CD1c-positive myeloid dendritic cell (primary cell): ENCODE measurements around the gene ATP6V0D1.

ENCODE experiments used
- DNase-seq: peaks from one replicate; pipeline ENCODE4 v3.0.0-alpha.2; 2016; ENCODE audit errors: extremely low spot score

The ATP6V0D1 gene

GRCh38 chr16:67445441-67445912, 35.5 kb downstream of the ATP6V0D1 start:
- no peak for DNase-seq

- DNase-seq: no peak
Observed at GRCh38 chr16:67445126-67445426, 35.9 kb downstream of the ATP6V0D1 start.

GRCh38 chr16:67444259-67445125, 36.5 kb downstream of the ATP6V0D1 start:
- DNase-seq: no peak

GRCh38 chr16:67443265-67443664, 37.7 kb downstream of the ATP6V0D1 start:
- DNase-seq: no peak

- DNase-seq: no peak
Observed at GRCh38 chr16:67442581-67443255, 38.2 kb downstream of the ATP6V0D1 start.

- no peak for DNase-seq
Observed at GRCh38 chr16:67441907-67442306, 39.0 kb downstream of the ATP6V0D1 start.

GRCh38 chr16:67441271-67441753, 39.6 kb downstream of the ATP6V0D1 start:
- no peak for DNase-seq

GRCh38 chr16:67438824-67439393, 42.0 kb downstream of the ATP6V0D1 start:
- DNase-seq: no peak

GRCh38 chr16:67438098-67438791, 42.7 kb downstream of the ATP6V0D1 start:
- no peak for DNase-seq

- DNase-seq: no peak
Observed at GRCh38 chr16:67437513-67437912, 43.4 kb downstream of the ATP6V0D1 start.

GRCh38 chr16:67436640-67437193, 44.2 kb downstream of the ATP6V0D1 start:
- DNase-seq: no peak

- DNase-seq: no peak
Observed at GRCh38 chr16:67435758-67436164, 45.2 kb downstream of the ATP6V0D1 start.

- no peak for DNase-seq
Observed at GRCh38 chr16:67433131-67433719, 47.7 kb downstream of the ATP6V0D1 start.

- DNase-seq: no peak
Observed at GRCh38 chr16:67432506-67432890, 48.5 kb downstream of the ATP6V0D1 start.

- no peak for DNase-seq
Observed at GRCh38 chr16:67431775-67432505, 49.0 kb downstream of the ATP6V0D1 start.

- DNase-seq: peak; percentile 66
Observed at GRCh38 chr16:67430977-67431774, 49.8 kb downstream of the ATP6V0D1 start, which contains the start of gene HSD11B2. HSD11B2 (plus strand) TSS chr16:67431121; CDS start chr16:67431249, 128 bp downstream.

- DNase-seq: peak; percentile 32
Observed at GRCh38 chr16:67430504-67430976, 50.4 kb downstream of the ATP6V0D1 start.

- no peak for DNase-seq
Observed at GRCh38 chr16:67429799-67430503, 51.0 kb downstream of the ATP6V0D1 start.
